Lower leg skin (tissue), 3 donors: ENCODE data around the gene PCDHAC2.

Experiments
- CTCF ChIP-seq, 3 donors: fragments of 450-650 bp; IDR thresholded peaks; one replicate each; pipeline ENCODE4 v1.5.1; 2016; ENCODE audit warnings: antibody characterized with exemption in 3 of 3, mild to moderate bottlenecking in 3 of 3, moderate library complexity in 2 of 3
- POLR2A ChIP-seq, 2 donors: fragments of 450-650 bp; IDR thresholded peaks; one replicate each; pipeline ENCODE4 v1.6.1; 2016 to 2017; ENCODE audit warnings: antibody characterized with exemption in 2 of 2, mild to moderate bottlenecking in 1 of 2, moderate library complexity in 1 of 2

GRCh38 chr5:140989254-140990020 is 23.2 kb downstream of the PCDHAC2 start:
- TF ChIP-seq CTCF (IDR thresholded peaks at IDR 0.05) (no peak), POLR2A (IDR thresholded peaks at IDR 0.05) (no peak)
